ENCODE results near the gene AQP2.

The AQP2 gene

GRCh38 chr12:49950273-49951251 lies at the start of gene AQP2:
AQP2 (plus strand) TSS chr12:49950737; CDS start chr12:49950831, 94 bp downstream.
- H3K36me3 ChIP-seq (replicated peaks), result no peaks in the 10 kb centered on the region
- in situ Hi-C loops (cut with HindIII; ENCODE audit: low pct_ligation_motif_present, low sequenced_read_pairs), result loop anchor here (25.0 kb wide), 1 partner anchor 237 kb away; no protein-coding TSS in a partner anchor
- peaks cover 18% of the 10 kb centered on the region for H3K27me3 ChIP-seq (replicated peaks)
- TF ChIP-seq, protein P1, sequence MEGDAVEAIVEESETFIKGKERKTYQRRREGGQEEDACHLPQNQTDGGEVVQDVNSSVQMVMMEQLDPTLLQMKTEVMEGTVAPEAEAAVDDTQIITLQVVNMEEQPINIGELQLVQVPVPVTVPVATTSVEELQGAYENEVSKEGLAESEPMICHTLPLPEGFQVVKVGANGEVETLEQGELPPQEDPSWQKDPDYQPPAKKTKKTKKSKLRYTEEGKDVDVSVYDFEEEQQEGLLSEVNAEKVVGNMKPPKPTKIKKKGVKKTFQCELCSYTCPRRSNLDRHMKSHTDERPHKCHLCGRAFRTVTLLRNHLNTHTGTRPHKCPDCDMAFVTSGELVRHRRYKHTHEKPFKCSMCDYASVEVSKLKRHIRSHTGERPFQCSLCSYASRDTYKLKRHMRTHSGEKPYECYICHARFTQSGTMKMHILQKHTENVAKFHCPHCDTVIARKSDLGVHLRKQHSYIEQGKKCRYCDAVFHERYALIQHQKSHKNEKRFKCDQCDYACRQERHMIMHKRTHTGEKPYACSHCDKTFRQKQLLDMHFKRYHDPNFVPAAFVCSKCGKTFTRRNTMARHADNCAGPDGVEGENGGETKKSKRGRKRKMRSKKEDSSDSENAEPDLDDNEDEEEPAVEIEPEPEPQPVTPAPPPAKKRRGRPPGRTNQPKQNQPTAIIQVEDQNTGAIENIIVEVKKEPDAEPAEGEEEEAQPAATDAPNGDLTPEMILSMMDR (IDR thresholded peaks at IDR 0.05; ENCODE audit: low read depth, low read length, missing control alignments), result no peak
- no peak within 1 kb of the TSS for H3K27ac ChIP-seq
- DNase-seq, result no peak
- no peak within 1 kb of the TSS for H3K4me3 ChIP-seq (ENCODE audit: low read depth, low read length)

DNA sequence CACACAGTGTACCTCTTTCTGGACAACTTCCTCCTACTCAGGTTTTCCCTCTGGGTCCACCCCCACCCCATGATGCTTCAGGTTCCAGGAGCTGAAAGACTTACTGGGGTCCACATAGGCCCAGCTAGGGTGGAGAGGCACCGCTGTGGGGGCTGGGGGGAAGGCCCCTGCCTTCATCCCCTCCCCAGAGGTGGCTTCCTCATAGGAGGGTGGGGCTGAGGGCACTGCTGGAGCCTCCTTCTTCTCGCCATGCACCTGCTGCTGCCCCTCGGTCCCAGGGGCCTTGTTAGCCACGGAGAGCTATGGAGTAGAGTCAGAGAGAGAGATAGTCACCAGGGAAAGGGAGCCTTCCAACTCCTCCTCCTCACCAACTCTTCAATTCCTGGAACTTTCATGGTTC lies 49.5 kb upstream of the AQP2 start:
- in situ Hi-C loops (cut with HindIII; ENCODE audit: low pct_ligation_motif_present, low sequenced_read_pairs), result no loop called here
- no peaks in the 10 kb centered on the region for H3K36me3 ChIP-seq (replicated peaks)
- H3K27ac ChIP-seq, result no peak overlapping the region
- no peak overlapping the region for H3K4me3 ChIP-seq (ENCODE audit: low read depth, low read length)
- H3K27me3 ChIP-seq (replicated peaks), result peaks cover 1% of the 10 kb centered on the region
- TF ChIP-seq, protein P1 (IDR thresholded peaks at IDR 0.05; ENCODE audit: low read depth, low read length, missing control alignments), result no peak
- no peak for DNase-seq

- in situ Hi-C loops (cut with HindIII; ENCODE audit: low pct_ligation_motif_present, low sequenced_read_pairs), result no loop called here
- Histone ChIP-seq H3K4me3 (ENCODE audit: low read depth, low read length) (no peak overlapping the region), H3K36me3 (replicated peaks) (no peaks in the 10 kb centered on the region)
Measured at GRCh38 chr12:49901986-49902385, 48.6 kb upstream of the AQP2 start.

GRCh38 chr12:49902399-49903350 lies 47.9 kb upstream of the AQP2 start:
- Histone ChIP-seq H3K4me3 (ENCODE audit: low read depth, low read length) (no peak overlapping the region), H3K27ac (no peak overlapping the region), H3K27me3 (replicated peaks) (peaks cover under 1% of the 10 kb centered on the region), H3K36me3 (replicated peaks) (no peaks in the 10 kb centered on the region)
- in situ Hi-C loops (cut with HindIII; ENCODE audit: low pct_ligation_motif_present, low sequenced_read_pairs), result no loop called here
- no peak for DNase-seq
- TF ChIP-seq, protein P1 (IDR thresholded peaks at IDR 0.05; ENCODE audit: low read depth, low read length, missing control alignments), result peak; percentile 4

More at GRCh38 chr12:49901986-49902385, 48.6 kb upstream of the AQP2 start:
- no peak overlapping the region for H3K27ac ChIP-seq
- H3K27me3 ChIP-seq (replicated peaks), result peaks cover 1% of the 10 kb centered on the region
- no peak for DNase-seq
- TF ChIP-seq, protein P1 (IDR thresholded peaks at IDR 0.05; ENCODE audit: low read depth, low read length, missing control alignments), result no peak

DNA sequence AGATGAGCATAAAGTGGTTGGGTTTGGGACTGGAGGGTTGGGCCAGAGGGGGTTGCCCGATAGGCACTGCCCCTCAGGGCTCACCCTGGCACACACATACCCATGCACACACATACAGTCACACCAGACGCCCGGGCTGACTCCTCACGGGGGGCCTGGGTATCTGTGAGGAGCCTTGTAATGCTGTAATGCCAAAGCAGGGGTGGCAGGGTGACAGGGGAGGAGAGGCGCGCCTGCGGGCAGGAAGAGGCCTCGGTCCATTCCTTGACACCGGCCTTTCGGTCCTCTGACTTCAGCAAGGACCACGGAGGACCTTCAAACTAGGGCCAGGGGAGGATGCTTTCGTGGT lies 47.2 kb upstream of the AQP2 start:
- in situ Hi-C loops (cut with HindIII; ENCODE audit: low pct_ligation_motif_present, low sequenced_read_pairs), result no loop called here
- Histone ChIP-seq H3K27me3 (replicated peaks) (no peaks in the 10 kb centered on the region), H3K4me3 (ENCODE audit: low read depth, low read length) (peak overlapping the region; percentile 42), H3K36me3 (replicated peaks) (no peaks in the 10 kb centered on the region), H3K27ac (no peak overlapping the region)
- DNase-seq, result no peak
- TF ChIP-seq, protein P1 (IDR thresholded peaks at IDR 0.05; ENCODE audit: low read depth, low read length, missing control alignments), result no peak
